Measurements from ENCODE around the gene FBXW8. TPM values are rescaled to one million over a fixed set of nuclear protein-coding genes. Genes with fewer than 3 reads are reported as not detected.

FBXW8 gene
- total and polyA plus RNA-seq, 4 donors: 1.9 to 7.1 (median 4.9) TPM

DNA sequence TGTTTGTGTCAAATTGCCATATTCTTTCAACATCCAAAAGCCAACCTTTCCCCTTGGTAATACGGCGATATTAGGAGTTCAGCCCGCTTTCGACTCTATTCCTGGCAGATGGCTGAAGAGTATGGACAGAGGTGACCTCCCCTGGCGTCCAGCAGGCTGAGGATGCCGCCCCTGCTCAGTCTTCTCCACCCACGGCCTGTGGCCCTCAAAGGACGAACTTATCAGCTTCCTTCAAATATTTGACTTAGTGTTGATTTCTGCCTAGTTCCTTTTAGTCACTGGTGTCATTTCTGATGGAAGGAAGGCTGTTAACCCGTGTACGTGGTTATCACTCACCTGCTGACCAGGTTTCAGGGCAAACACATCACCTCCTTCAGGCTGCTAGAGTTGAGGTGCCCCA lies 123.5 kb downstream of the FBXW8 start:
- Histone ChIP-seq H3K4me1 (ENCODE audit: control insufficient read depth in 4 of 4, insufficient read depth in 4 of 4, low read length in 3 of 4) (no peaks in the 10 kb centered on the region), H3K27me3 (ENCODE audit: control insufficient read depth in 4 of 4, insufficient read depth in 4 of 4, low read length in 3 of 4) (peaks cover 0 to 5% (median 0%) of the 10 kb centered on the region in 4 donors), H3K9ac (ENCODE audit: low read depth in 1 of 2, low read length in 2 of 2) (no peak overlapping the region), H3K9me3 (ENCODE audit: control insufficient read depth in 4 of 4, low read length in 3 of 4) (no peaks in the 10 kb centered on the region), H3K4me3 (ENCODE audit: low read depth in 1 of 3, low read length in 3 of 3) (no peak overlapping the region), H3K27ac (ENCODE audit: low read depth in 1 of 2, low read length in 2 of 2) (no peak overlapping the region), H3K36me3 (ENCODE audit: control insufficient read depth in 4 of 4, insufficient read depth in 3 of 4, low read depth in 1 of 4, low read length in 3 of 4) (peaks cover 0 to 5% (median 2%) of the 10 kb centered on the region in 4 donors)
- 57% methylated on average over 10 of the region's 10 CpGs for WGBS
- TF ChIP-seq GABPA (IDR thresholded peaks at IDR 0.05 in 1 of 2, conservative IDR thresholded peaks at IDR 0.05 in 1 of 2) (no peak), FOXA2 (IDR thresholded peaks at IDR 0.05) (no peak), NR2F2 (IDR thresholded peaks at IDR 0.05) (no peak), FOXA1 (IDR thresholded peaks at IDR 0.05) (no peak), HNF4A (conservative IDR thresholded peaks at IDR 0.05) (no peak), HNF4G (IDR thresholded peaks at IDR 0.05) (no peak), TAF1 (conservative IDR thresholded peaks at IDR 0.05) (no peak), YY1 (IDR thresholded peaks at IDR 0.05) (no peak), EGR1 (IDR thresholded peaks at IDR 0.05; ENCODE audit: low read depth in 2 of 2) (no peak), RXRA (IDR thresholded peaks at IDR 0.05) (no peak), RAD21 (IDR thresholded peaks at IDR 0.05) (no peak)
- TF ChIP-seq, protein P1, sequence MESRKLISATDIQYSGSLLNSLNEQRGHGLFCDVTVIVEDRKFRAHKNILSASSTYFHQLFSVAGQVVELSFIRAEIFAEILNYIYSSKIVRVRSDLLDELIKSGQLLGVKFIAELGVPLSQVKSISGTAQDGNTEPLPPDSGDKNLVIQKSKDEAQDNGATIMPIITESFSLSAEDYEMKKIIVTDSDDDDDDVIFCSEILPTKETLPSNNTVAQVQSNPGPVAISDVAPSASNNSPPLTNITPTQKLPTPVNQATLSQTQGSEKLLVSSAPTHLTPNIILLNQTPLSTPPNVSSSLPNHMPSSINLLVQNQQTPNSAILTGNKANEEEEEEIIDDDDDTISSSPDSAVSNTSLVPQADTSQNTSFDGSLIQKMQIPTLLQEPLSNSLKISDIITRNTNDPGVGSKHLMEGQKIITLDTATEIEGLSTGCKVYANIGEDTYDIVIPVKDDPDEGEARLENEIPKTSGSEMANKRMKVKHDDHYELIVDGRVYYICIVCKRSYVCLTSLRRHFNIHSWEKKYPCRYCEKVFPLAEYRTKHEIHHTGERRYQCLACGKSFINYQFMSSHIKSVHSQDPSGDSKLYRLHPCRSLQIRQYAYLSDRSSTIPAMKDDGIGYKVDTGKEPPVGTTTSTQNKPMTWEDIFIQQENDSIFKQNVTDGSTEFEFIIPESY (IDR thresholded peaks at IDR 0.05): no peak
- TF ChIP-seq, protein P2, sequence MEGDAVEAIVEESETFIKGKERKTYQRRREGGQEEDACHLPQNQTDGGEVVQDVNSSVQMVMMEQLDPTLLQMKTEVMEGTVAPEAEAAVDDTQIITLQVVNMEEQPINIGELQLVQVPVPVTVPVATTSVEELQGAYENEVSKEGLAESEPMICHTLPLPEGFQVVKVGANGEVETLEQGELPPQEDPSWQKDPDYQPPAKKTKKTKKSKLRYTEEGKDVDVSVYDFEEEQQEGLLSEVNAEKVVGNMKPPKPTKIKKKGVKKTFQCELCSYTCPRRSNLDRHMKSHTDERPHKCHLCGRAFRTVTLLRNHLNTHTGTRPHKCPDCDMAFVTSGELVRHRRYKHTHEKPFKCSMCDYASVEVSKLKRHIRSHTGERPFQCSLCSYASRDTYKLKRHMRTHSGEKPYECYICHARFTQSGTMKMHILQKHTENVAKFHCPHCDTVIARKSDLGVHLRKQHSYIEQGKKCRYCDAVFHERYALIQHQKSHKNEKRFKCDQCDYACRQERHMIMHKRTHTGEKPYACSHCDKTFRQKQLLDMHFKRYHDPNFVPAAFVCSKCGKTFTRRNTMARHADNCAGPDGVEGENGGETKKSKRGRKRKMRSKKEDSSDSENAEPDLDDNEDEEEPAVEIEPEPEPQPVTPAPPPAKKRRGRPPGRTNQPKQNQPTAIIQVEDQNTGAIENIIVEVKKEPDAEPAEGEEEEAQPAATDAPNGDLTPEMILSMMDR (IDR thresholded peaks at IDR 0.05; ENCODE audit: low read depth, low read length, missing input control): no peak
- TF ChIP-seq, protein P3, sequence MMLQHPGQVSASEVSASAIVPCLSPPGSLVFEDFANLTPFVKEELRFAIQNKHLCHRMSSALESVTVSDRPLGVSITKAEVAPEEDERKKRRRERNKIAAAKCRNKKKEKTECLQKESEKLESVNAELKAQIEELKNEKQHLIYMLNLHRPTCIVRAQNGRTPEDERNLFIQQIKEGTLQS (IDR thresholded peaks at IDR 0.05): no peak
- TF ChIP-seq, protein P4, sequence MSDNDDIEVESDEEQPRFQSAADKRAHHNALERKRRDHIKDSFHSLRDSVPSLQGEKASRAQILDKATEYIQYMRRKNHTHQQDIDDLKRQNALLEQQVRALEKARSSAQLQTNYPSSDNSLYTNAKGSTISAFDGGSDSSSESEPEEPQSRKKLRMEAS (IDR thresholded peaks at IDR 0.05): no peak
- TF ChIP-seq, protein P5, sequence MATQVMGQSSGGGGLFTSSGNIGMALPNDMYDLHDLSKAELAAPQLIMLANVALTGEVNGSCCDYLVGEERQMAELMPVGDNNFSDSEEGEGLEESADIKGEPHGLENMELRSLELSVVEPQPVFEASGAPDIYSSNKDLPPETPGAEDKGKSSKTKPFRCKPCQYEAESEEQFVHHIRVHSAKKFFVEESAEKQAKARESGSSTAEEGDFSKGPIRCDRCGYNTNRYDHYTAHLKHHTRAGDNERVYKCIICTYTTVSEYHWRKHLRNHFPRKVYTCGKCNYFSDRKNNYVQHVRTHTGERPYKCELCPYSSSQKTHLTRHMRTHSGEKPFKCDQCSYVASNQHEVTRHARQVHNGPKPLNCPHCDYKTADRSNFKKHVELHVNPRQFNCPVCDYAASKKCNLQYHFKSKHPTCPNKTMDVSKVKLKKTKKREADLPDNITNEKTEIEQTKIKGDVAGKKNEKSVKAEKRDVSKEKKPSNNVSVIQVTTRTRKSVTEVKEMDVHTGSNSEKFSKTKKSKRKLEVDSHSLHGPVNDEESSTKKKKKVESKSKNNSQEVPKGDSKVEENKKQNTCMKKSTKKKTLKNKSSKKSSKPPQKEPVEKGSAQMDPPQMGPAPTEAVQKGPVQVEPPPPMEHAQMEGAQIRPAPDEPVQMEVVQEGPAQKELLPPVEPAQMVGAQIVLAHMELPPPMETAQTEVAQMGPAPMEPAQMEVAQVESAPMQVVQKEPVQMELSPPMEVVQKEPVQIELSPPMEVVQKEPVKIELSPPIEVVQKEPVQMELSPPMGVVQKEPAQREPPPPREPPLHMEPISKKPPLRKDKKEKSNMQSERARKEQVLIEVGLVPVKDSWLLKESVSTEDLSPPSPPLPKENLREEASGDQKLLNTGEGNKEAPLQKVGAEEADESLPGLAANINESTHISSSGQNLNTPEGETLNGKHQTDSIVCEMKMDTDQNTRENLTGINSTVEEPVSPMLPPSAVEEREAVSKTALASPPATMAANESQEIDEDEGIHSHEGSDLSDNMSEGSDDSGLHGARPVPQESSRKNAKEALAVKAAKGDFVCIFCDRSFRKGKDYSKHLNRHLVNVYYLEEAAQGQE (IDR thresholded peaks at IDR 0.05): no peak
- DNase-seq (ENCODE audit: low spot score): no peak

DNA sequence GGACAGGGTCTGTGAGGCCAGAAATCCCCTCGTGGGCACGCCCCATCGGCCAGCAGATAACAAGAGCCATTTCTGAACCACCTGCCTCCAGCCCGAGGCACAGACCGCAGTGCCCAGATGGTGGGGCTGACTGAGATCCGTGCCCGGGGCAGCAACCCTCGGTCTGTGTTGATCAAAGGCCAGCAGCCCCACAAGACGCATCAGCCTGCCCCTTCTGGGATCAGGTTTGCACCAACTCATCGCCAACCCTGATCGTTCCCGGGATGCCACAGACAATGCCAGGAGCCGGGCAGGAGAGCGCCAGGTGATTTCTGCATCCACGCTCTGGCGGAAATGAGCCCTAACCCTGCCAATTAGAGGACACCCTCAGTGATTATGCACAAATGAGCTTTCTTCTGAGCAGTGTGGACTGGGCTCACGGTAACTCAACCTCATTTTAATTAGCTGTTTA lies 124.0 kb downstream of the FBXW8 start:
- Histone ChIP-seq H3K36me3 (ENCODE audit: control insufficient read depth in 4 of 4, insufficient read depth in 3 of 4, low read depth in 1 of 4, low read length in 3 of 4) (peaks cover 0 to 4% (median 2%) of the 10 kb centered on the region in 4 donors), H3K4me1 (ENCODE audit: control insufficient read depth in 4 of 4, insufficient read depth in 4 of 4, low read length in 3 of 4) (no peaks in the 10 kb centered on the region), H3K27ac (ENCODE audit: low read depth in 1 of 2, low read length in 2 of 2) (no peak overlapping the region), H3K9ac (ENCODE audit: low read depth in 1 of 2, low read length in 2 of 2) (no peak overlapping the region), H3K27me3 (ENCODE audit: control insufficient read depth in 4 of 4, insufficient read depth in 4 of 4, low read length in 3 of 4) (peaks cover 0 to 5% (median 0%) of the 10 kb centered on the region in 4 donors), H3K4me3 (ENCODE audit: low read depth in 1 of 3, low read length in 3 of 3) (no peak overlapping the region), H3K9me3 (ENCODE audit: control insufficient read depth in 4 of 4, low read length in 3 of 4) (no peaks in the 10 kb centered on the region)
- WGBS: 87% methylated on average over 17 of the region's 17 CpGs
- no peak for DNase-seq (ENCODE audit: low spot score)
- TF ChIP-seq, protein P1 (IDR thresholded peaks at IDR 0.05): no peak

Data from liver (tissue), 9 donors.